Stimulated activated naive CD4-positive, alpha-beta T cell (primary cell): ENCODE data around the gene PLXNA4.

Source experiments
- DNase-seq, 6 experiments: peaks; one replicate each; lab custom pipeline; 2025; lab: John Stamatoyannopoulos, UW

Gene PLXNA4

GRCh38 chr7:132091706-132092105 lies 484.6 kb downstream of the PLXNA4 start:
- DNase-seq: no peak

GRCh38 chr7:132090444-132090843 lies 485.8 kb downstream of the PLXNA4 start:
- no peak for DNase-seq

GRCh38 chr7:132089356-132089755 lies 486.9 kb downstream of the PLXNA4 start:
- no peak for DNase-seq

GRCh38 chr7:132087421-132087820 lies 488.8 kb downstream of the PLXNA4 start:
- no peak for DNase-seq

GRCh38 chr7:132084776-132085388 lies 491.4 kb downstream of the PLXNA4 start:
- no peak for DNase-seq

GRCh38 chr7:132083537-132084123 lies 492.6 kb downstream of the PLXNA4 start:
- DNase-seq: no peak

GRCh38 chr7:132083126-132083525 lies 493.1 kb downstream of the PLXNA4 start:
- DNase-seq: no peak

- DNase-seq: no peak
Measured at GRCh38 chr7:132082394-132082793, 493.9 kb downstream of the PLXNA4 start.

GRCh38 chr7:132081686-132082085 lies 494.6 kb downstream of the PLXNA4 start:
- DNase-seq: no peak

- no peak for DNase-seq
Measured at GRCh38 chr7:132080967-132081668, 495.2 kb downstream of the PLXNA4 start.

- DNase-seq: no peak
Measured at GRCh38 chr7:132080467-132080866, 495.8 kb downstream of the PLXNA4 start.

- DNase-seq: no peak
Measured at GRCh38 chr7:132078891-132079735, 497.2 kb downstream of the PLXNA4 start.

- DNase-seq: no peak
Measured at GRCh38 chr7:132077971-132078685, 498.1 kb downstream of the PLXNA4 start.

GRCh38 chr7:132076301-132077035 lies 499.8 kb downstream of the PLXNA4 start:
- no peak for DNase-seq

- no peak for DNase-seq
Measured at GRCh38 chr7:132075515-132075914, 500.8 kb downstream of the PLXNA4 start.

GRCh38 chr7:132073920-132074589 lies 502.2 kb downstream of the PLXNA4 start:
- no peak for DNase-seq
